ENCODE data around the gene PSPN.

- TF ChIP-seq CTCF (IDR thresholded peaks at IDR 0.05) (no peak), TCF7L2 (IDR thresholded peaks at IDR 0.05; ENCODE audit: low read depth, low read length) (peak; percentile 83), REST (IDR thresholded peaks at IDR 0.05; ENCODE audit: insufficient read depth in 1 of 2, low read depth in 2 of 2, low read length in 1 of 2) (no peak), POLR2AphosphoS5 (IDR thresholded peaks at IDR 0.05; ENCODE audit: low read depth, low read length) (no peak)
These were observed 49.4 kb upstream of the PSPN start for GRCh38 chr19:6424939-6425731.

Measured in Panc1 (cell line).